Measurements from ENCODE around the gene IL17RE.

DNA sequence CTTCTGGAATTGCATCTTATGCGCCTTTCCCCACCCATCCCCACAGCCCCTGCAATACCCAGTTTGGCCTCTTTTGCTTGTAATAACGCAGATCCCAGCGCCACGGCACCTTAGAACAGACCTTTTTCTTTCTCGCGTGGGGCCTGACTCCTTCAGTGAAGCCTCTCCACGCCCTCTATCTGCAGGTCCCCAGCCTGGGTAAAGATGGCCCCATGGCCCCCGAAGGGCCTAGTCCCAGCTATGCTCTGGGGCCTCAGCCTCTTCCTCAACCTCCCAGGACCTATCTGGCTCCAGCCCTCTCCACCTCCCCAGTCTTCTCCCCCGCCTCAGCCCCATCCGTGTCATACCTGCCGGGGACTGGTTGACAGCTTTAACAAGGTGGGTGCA is 31.6 kb downstream of the IL17RE start:
- TF ChIP-seq RFX7 (CRISPR knock-in tag; IDR thresholded peaks at IDR 0.05) (no peak), RHOXF2B (CRISPR knock-in tag; conservative IDR thresholded peaks at IDR 0.05) (no peak), ZNF354B (CRISPR knock-in tag; IDR thresholded peaks at IDR 0.05) (no peak), POLR2A (conservative IDR thresholded peaks at IDR 0.05) (no peak), RBM14 (IDR thresholded peaks at IDR 0.05; ENCODE audit: borderline replicate concordance, insufficient read depth, low read depth, low read length) (no peak)
- TF ChIP-seq, protein P1, sequence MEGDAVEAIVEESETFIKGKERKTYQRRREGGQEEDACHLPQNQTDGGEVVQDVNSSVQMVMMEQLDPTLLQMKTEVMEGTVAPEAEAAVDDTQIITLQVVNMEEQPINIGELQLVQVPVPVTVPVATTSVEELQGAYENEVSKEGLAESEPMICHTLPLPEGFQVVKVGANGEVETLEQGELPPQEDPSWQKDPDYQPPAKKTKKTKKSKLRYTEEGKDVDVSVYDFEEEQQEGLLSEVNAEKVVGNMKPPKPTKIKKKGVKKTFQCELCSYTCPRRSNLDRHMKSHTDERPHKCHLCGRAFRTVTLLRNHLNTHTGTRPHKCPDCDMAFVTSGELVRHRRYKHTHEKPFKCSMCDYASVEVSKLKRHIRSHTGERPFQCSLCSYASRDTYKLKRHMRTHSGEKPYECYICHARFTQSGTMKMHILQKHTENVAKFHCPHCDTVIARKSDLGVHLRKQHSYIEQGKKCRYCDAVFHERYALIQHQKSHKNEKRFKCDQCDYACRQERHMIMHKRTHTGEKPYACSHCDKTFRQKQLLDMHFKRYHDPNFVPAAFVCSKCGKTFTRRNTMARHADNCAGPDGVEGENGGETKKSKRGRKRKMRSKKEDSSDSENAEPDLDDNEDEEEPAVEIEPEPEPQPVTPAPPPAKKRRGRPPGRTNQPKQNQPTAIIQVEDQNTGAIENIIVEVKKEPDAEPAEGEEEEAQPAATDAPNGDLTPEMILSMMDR (IDR thresholded peaks at IDR 0.05 in 2 of 3, conservative IDR thresholded peaks at IDR 0.05 in 1 of 3; ENCODE audit: insufficient read depth in 2 of 3, low read depth in 1 of 3, low read length in 3 of 3) = peak; percentile 31 to 50 (median 34); a peak in 5 of 6 replicates

All from K562 (cell line).